ENCODE measurements around the gene KCND2.
"Not testable (repeated sequence)": the region's sequence is repeated elsewhere in the genome, so short reads cannot be mapped to it uniquely, and the experiment has no call there.

KCND2 gene

GRCh38 chr7:120272701-120273475 is at the start of gene KCND2:
Gene KCND2 (plus strand): TSS chr7:120273175.
- DNase-seq, result peak; percentile 40

GRCh38 chr7:120226188-120226587 is 46.8 kb upstream of the KCND2 start:
- DNase-seq, result no peak

GRCh38 chr7:120227255-120227654 is 45.7 kb upstream of the KCND2 start:
- no peak for DNase-seq

GRCh38 chr7:120229084-120229483 is 43.9 kb upstream of the KCND2 start:
- no peak for DNase-seq

DNA sequence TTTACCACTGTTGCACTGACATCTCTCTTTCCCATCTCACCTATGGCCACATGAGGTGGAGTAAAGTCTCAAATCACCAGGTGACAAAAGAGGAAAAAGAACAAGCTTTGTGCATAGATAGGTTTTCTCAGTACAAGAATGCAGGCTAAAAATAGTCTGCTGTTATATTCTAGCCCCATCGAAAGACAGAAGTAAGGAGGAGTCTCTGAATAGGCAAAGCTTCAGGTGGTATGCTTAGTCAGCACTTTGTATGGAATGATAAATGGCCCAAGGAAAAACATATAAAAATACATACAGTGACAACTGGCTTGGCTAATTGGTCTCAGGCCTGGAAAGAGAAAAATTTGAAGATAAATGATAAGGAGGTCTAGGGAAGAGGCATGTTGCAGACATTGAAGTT is 39.6 kb upstream of the KCND2 start:
- DNase-seq, result no peak

GRCh38 chr7:120240350-120240749 is 32.6 kb upstream of the KCND2 start:
- not testable (repeated sequence) for DNase-seq

- DNase-seq, result no peak
These were observed 31.0 kb upstream of the KCND2 start for GRCh38 chr7:120241973-120242372.

- no peak for DNase-seq
These were observed 18.1 kb upstream of the KCND2 start for GRCh38 chr7:120254845-120255244.

GRCh38 chr7:120256344-120257070 is 16.5 kb upstream of the KCND2 start:
- no peak for DNase-seq

DNA sequence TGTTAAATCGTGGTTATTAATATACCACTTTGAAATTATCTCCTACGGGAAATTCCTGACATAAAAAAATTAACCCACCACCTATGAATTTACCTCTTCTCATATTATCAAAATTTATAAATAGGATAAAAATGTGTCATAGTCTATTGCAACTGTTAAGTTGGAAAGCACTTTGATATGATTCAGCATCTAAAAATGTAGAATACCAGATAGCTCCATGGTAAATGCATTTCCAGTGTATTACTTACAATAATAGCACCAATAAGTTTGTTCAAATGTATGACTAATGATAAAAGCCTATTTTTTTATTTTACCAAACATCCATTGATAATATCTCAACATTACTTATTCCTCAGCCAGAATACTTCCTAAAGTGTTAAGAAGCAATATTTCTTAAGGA is 13.6 kb upstream of the KCND2 start:
- DNase-seq, result no peak

DNA sequence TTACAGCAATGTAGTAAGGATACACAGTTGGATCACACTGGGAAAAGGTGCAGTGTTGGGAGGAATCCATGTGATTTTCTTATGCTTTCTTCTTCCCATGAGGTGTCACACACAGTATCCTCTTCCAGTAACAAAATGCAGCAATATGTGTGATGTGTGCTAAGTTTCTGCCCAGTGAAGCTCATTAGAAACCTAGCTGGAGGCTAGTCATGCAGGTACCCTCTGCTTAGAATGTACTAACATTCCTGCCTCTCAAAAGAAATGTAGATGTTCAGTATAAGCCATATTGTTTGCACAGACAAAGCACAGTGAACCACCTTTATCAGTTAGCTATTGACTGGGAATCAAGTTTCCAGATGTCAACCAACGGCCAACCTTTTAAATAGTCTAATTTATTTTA is 12.9 kb upstream of the KCND2 start:
- DNase-seq, result no peak

DNA sequence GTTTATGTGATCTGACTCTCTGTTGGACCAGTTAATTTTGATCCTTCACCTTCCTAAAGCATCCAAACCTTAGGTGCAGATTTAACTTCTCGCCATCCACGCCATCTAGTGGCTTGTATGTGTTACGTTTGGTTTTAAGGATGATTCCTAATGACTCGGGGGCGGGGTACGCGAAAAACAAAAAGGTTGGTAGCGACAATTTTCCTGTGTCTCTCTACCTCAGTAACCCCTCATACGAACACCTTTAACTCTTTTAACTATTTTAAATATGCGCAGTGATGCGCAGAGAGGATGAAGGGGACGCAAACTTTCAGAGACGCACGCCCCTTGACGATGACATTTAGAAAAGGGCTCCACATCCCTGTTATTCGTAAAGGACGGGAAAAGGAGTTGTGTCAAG is 714 bp upstream of the KCND2 start:
- peak; percentile 68 for DNase-seq

DNA sequence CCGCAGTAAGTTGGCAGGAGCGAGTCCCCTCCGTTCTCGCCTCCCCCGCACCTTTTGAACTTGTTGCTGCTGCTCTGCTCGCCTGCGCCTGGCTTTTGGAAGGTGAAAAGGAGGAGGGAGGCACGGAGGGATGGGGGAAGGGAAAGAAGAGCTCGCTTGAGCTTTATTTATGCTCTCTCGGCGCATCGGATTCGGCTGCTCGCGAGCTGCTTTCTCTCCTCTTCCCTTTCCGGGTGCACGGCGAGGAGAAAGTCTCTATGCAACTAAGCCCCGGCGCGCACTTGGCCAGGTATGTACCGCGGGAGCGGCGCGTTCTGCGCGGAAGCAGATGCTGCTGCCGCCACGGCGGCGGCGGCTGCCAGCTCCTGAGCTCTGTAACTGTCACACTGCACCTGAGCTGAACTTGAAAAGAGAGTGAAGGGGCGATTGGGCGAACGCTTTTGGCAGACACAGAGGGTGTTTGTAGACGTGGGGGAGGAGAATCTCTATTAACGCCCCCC is 551 bp downstream of the KCND2 start:
- peak; percentile 53 for DNase-seq

- no peak for DNase-seq
These were observed 1.5 kb downstream of the KCND2 start for GRCh38 chr7:120274482-120274881.

DNA sequence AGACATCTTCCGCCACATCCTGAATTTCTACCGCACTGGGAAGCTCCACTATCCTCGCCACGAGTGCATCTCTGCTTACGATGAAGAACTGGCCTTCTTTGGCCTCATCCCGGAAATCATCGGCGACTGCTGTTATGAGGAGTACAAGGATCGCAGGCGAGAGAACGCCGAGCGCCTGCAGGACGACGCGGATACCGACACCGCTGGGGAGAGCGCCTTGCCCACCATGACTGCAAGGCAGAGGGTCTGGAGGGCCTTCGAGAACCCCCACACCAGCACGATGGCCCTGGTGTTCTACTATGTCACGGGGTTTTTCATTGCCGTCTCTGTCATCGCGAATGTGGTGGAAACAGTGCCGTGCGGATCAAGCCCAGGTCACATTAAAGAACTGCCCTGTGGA is 1.9 kb downstream of the KCND2 start:
- DNase-seq, result no peak

DNA sequence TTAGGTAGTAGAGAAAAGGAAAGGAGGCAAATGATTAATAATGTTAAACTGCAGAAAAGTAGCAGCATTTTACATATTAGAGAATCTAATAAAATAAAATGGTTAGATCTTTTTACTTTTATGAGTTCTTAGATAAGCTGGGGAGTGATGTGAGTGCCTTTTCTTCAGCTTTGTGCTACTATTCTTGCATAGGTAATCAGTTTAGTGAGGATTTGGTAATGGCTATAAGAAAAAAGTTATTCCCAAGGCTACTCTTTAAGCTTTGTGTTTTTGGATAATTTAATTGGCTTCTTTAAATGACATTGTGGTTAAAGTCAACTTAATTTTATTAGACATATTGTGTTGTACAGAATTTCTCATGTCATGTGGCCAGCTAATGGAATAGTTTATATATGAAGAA is 3.7 kb downstream of the KCND2 start:
- no peak for DNase-seq

- DNase-seq, result no peak
These were observed 5.8 kb downstream of the KCND2 start for GRCh38 chr7:120278773-120279172.

DNA sequence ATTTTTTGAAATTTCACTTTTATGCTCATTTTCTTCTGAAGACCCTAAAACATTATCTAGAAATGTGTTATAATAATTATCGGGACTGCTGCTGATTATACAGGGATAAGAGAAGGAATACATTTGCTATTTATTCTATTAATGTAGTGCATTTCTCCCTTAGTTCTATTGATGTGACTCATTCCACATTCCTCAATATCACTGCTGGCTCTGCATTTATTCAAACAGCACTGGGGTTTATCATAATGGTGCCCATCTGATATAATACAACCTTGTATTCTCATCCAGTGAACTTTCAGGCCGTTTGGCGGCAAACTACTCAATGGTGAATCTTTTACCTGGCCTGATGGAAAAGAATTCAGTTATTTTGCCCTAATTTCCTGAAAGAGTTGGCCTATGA is 7.8 kb downstream of the KCND2 start:
- no peak for DNase-seq

DNA sequence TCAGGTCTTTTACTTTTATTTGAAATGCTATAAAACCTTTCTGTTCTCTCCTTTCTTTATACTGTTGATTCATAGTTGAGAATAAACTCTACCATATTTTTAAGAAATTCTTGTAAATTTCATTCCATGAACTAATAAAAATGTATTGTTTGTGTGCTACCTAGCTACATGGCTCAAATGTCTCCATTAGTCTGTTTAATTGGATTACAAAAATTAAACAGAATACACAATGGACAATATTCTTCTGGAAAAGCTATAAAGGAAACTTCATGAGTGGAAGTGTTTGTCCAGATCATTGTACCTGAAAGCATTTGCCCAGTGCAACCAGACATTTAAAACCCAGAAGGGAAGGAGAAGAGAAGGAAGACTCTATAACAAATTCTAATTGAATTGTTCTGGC is 20.1 kb downstream of the KCND2 start:
- no peak for DNase-seq

- no peak for DNase-seq
These were observed 29.2 kb downstream of the KCND2 start for GRCh38 chr7:120302190-120302589.

- no peak for DNase-seq
These were observed 30.1 kb downstream of the KCND2 start for GRCh38 chr7:120303105-120303504.

DNA sequence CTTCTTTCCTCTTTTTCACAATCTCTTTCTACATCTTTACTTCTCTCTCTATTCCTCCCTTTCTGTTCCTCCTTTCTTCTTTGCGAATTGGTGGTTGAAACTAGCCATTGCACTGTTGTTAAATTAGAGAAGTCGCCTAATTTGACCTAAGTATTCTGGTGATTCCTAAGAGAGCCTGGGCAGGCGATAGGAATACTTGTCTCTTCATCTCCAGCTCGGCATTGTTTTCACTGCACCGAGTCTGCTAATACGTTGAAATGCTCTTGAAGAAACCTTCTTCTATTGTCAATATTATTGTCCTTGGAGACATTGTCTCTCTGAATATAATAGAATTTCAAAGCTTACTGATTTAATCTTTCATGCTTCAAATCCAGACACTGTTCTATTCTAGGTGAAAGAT is 31.7 kb downstream of the KCND2 start:
- no peak for DNase-seq

DNA sequence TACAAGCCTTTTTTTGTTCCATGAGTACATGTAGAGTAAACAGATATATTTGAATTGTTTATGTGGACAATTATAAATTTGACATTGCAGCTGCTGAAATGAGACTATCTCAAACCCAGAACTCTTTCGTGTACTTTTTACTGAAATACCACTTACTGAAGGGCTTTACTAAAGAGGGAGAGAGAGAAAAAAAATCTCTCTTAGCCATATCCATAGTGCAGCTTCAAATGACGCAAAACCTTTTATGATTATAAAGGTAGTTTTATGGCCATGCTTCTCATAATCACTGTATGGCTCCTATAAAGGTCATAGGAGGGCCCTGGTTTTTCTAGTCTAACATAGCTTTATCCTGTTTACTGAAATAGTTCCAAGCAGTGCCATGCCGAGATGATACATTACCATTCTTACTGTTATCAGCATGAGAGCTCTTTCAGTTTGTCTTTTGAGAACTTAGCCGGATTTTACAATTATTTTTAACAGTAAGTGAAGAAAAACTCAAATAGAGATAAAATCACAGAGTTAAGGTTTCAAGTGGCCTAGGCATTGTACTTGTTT is 35.1 kb downstream of the KCND2 start:
- no peak for DNase-seq
